GM23338 (cell line): ENCODE results near the gene WDSUB1. TPM values are rescaled to one million over a fixed set of nuclear protein-coding genes. Genes with fewer than 3 reads are reported as not detected.

Source experiments
- ATAC-seq: fragments of 200-7000 bp; cut with Tn5 transposase; 3 replicates; pipeline ENCODE4 v1.9.1; 2020
- DNase-seq: peaks from one replicate; pipeline ENCODE4 v3.0.0-alpha.2; 2015; ENCODE audit warnings: low spot score
- H2AFZ ChIP-seq: fragments of 200-600 bp; sonication (generic); 2 replicates; pipeline ENCODE4 v1.8.0; 2016; ENCODE audit warnings: antibody characterized with exemption, mild to moderate bottlenecking, moderate library complexity
- H3F3A ChIP-seq: fragments of 200-600 bp; sonication (generic); replicated peaks from 2 replicates; pipeline ENCODE4 v1.8.0; 2017; ENCODE audit warnings: antibody characterized with exemption, mixed run types, low read depth
- H3K27ac ChIP-seq: fragments of 200-600 bp; sonication (generic); 2 replicates; pipeline ENCODE4 v1.6.1; 2016; ENCODE audit warnings: low read depth
- H3K27me3 ChIP-seq: fragments of 200-600 bp; sonication (generic); 2 replicates; pipeline ENCODE4 v1.8.0; 2016; ENCODE audit warnings: mild to moderate bottlenecking, mixed run types, moderate library complexity; ENCODE audit not compliant: insufficient read depth
- H3K36me3 ChIP-seq: fragments of 200-600 bp; sonication (generic); 2 replicates; pipeline ENCODE4 v1.8.0; 2016; ENCODE audit warnings: mild to moderate bottlenecking; ENCODE audit not compliant: insufficient read depth
- H3K4me1 ChIP-seq: fragments of 200-600 bp; sonication (generic); 2 replicates; pipeline ENCODE4 v1.8.0; 2016; ENCODE audit warnings: mild to moderate bottlenecking, moderate library complexity; ENCODE audit not compliant: insufficient read depth
- H3K4me2 ChIP-seq: fragments of 200-600 bp; sonication (generic); 2 replicates; pipeline ENCODE4 v1.7.1; 2017; ENCODE audit warnings: mixed run types
- H3K4me3 ChIP-seq: fragments of 200-600 bp; sonication (generic); 2 replicates; pipeline ENCODE4 v1.6.1; 2016; ENCODE audit warnings: mixed run types
- H3K79me2 ChIP-seq: fragments of 200-600 bp; sonication (generic); replicated peaks from 2 replicates; pipeline ENCODE4 v1.8.0; 2017; ENCODE audit warnings: mild to moderate bottlenecking; ENCODE audit not compliant: insufficient read depth
- H3K9me2 ChIP-seq: fragments of 200-600 bp; sonication (generic); 2 replicates; pipeline ENCODE4 v1.8.0; 2017; ENCODE audit not compliant: insufficient read depth
- H4K20me1 ChIP-seq: fragments of 200-600 bp; sonication (generic); replicated peaks from 2 replicates; pipeline ENCODE4 v1.8.0; 2017; ENCODE audit warnings: mild to moderate bottlenecking; ENCODE audit not compliant: insufficient read depth
- H3K27ac Mint-ChIP-seq: 2 replicates; pipeline ENCODE4 v1.8.0; 2020; ENCODE audit warnings: inconsistent platforms, mild to moderate bottlenecking, moderate library complexity, mixed read lengths
- H3K27me3 Mint-ChIP-seq: 3 replicates; pipeline ENCODE4 v1.8.0; 2022; ENCODE audit warnings: low read depth, mild to moderate bottlenecking, moderate library complexity, mixed read lengths, inconsistent platforms; ENCODE audit not compliant: insufficient read depth, poor library complexity
- H3K36me3 Mint-ChIP-seq: 3 replicates; pipeline ENCODE4 v1.8.0; 2021; ENCODE audit warnings: low read depth, mild to moderate bottlenecking, inconsistent platforms, moderate library complexity, mixed read lengths
- H3K4me1 Mint-ChIP-seq: 3 replicates; pipeline ENCODE4 v1.8.0; 2020; ENCODE audit warnings: mild to moderate bottlenecking, inconsistent platforms, mixed read lengths
- H3K4me3 Mint-ChIP-seq: 3 replicates; pipeline ENCODE4 v1.8.0; 2021; ENCODE audit warnings: moderate library complexity, mild to moderate bottlenecking, inconsistent platforms, mixed read lengths
- H3K9me3 Mint-ChIP-seq: 3 replicates; pipeline ENCODE4 v1.8.0; 2020; ENCODE audit warnings: moderate library complexity, mild to moderate bottlenecking, inconsistent platforms, mixed read lengths
- CREB1 ChIP-seq: fragments of 250-450 bp; sonication (Bioruptor Pico); IDR thresholded peaks from 2 replicates; pipeline ENCODE4 v1.5.0; 2020; ENCODE audit warnings: low read depth, mild to moderate bottlenecking, moderate library complexity
- EZH2phosphoT487 ChIP-seq: fragments of 200-600 bp; sonication (generic); IDR thresholded peaks from one replicate; pipeline ENCODE4 v1.8.1; 2018; ENCODE audit warnings: antibody characterized with exemption; ENCODE audit not compliant: unreplicated experiment
- JUNB ChIP-seq: IDR thresholded peaks from one replicate; pipeline ENCODE4 v1.6.1; 2016; ENCODE audit warnings: antibody characterized with exemption; ENCODE audit not compliant: unreplicated experiment
- NANOG ChIP-seq: IDR thresholded peaks from 2 replicates; pipeline ENCODE4 v1.6.1; 2016; ENCODE audit warnings: antibody characterized with exemption, borderline replicate concordance
- POLR2AphosphoS5 ChIP-seq: IDR thresholded peaks from 2 replicates; pipeline ENCODE4 v1.6.1; 2016; ENCODE audit warnings: antibody characterized with exemption, low read depth
- ZNF114 ChIP-seq: fragments of 250-450 bp; sonication (Bioruptor Pico); IDR thresholded peaks from 2 replicates; pipeline ENCODE4 v1.5.0; 2020; ENCODE audit warnings: mild to moderate bottlenecking, moderate library complexity
- polyA plus RNA-seq: library from polyadenylated mRNA; unstranded; fragments of >200 nt; fragmentation: Nextera tagmentation; extraction: Ambion mirVana; gene quantifications from 2 replicates; pipeline ENCODE4 v1.2.1, GENCODE V29; 2016
- total RNA-seq: library from RNA; depleted of rRNA; stranded (reverse); fragments of >200 nt; shearing (Covaris generic); gene quantifications from 2 replicates; pipeline ENCODE4 v1.2.3, GENCODE V29; 2014
- TF ChIP-seq, protein P1 (sequence below): fragments of 250-450 bp; sonication (Bioruptor Pico); IDR thresholded peaks from 2 replicates; pipeline ENCODE4 v1.5.0; 2020; ENCODE audit warnings: mild to moderate bottlenecking, moderate library complexity

WDSUB1 gene
- total and polyA plus RNA-seq, 2 experiments from 2014 or later: 9.9 to 12.2 TPM

DNA sequence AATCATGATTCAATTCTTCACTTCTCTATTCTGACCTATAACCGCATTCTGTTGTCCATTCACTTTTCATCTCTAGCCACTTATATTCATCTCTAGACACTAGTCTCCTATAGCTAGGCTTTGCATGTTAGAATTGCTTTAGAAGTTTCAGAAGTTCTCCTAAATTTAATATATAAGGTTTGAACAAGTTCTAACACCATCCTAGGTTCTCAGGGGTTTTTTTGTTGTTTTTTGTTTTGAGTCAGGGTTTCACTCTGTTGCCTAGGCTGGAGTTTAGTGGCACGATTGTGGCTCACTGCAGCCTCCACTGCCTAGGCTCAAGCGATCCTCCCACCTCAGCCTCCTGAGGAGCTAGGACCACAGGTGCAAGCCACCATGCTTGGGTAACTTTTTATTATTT is 19.9 kb downstream of the WDSUB1 start (continued):
- TF ChIP-seq, protein P1, sequence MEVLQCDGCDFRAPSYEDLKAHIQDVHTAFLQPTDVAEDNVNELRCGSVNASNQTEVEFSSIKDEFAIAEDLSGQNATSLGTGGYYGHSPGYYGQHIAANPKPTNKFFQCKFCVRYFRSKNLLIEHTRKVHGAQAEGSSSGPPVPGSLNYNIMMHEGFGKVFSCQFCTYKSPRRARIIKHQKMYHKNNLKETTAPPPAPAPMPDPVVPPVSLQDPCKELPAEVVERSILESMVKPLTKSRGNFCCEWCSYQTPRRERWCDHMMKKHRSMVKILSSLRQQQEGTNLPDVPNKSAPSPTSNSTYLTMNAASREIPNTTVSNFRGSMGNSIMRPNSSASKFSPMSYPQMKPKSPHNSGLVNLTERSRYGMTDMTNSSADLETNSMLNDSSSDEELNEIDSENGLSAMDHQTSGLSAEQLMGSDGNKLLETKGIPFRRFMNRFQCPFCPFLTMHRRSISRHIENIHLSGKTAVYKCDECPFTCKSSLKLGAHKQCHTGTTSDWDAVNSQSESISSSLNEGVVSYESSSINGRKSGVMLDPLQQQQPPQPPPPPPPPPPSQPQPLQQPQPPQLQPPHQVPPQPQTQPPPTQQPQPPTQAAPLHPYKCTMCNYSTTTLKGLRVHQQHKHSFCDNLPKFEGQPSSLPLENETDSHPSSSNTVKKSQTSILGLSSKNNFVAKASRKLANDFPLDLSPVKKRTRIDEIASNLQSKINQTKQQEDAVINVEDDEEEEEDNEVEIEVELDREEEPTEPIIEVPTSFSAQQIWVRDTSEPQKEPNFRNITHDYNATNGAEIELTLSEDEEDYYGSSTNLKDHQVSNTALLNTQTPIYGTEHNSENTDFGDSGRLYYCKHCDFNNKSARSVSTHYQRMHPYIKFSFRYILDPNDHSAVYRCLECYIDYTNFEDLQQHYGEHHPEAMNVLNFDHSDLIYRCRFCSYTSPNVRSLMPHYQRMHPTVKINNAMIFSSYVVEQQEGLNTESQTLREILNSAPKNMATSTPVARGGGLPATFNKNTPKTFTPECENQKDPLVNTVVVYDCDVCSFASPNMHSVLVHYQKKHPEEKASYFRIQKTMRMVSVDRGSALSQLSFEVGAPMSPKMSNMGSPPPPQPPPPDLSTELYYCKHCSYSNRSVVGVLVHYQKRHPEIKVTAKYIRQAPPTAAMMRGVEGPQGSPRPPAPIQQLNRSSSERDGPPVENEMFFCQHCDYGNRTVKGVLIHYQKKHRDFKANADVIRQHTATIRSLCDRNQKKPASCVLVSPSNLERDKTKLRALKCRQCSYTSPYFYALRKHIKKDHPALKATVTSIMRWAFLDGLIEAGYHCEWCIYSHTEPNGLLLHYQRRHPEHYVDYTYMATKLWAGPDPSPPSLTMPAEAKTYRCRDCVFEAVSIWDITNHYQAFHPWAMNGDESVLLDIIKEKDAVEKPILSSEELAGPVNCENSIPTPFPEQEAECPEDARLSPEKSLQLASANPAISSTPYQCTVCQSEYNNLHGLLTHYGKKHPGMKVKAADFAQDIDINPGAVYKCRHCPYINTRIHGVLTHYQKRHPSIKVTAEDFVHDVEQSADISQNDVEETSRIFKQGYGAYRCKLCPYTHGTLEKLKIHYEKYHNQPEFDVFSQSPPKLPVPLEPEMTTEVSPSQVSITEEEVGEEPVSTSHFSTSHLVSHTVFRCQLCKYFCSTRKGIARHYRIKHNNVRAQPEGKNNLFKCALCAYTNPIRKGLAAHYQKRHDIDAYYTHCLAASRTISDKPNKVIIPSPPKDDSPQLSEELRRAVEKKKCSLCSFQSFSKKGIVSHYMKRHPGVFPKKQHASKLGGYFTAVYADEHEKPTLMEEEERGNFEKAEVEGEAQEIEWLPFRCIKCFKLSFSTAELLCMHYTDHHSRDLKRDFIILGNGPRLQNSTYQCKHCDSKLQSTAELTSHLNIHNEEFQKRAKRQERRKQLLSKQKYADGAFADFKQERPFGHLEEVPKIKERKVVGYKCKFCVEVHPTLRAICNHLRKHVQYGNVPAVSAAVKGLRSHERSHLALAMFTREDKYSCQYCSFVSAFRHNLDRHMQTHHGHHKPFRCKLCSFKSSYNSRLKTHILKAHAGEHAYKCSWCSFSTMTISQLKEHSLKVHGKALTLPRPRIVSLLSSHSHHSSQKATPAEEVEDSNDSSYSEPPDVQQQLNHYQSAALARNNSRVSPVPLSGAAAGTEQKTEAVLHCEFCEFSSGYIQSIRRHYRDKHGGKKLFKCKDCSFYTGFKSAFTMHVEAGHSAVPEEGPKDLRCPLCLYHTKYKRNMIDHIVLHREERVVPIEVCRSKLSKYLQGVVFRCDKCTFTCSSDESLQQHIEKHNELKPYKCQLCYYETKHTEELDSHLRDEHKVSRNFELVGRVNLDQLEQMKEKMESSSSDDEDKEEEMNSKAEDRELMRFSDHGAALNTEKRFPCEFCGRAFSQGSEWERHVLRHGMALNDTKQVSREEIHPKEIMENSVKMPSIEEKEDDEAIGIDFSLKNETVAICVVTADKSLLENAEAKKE (CRISPR knock-in tag): no peak
- TF ChIP-seq NANOG (no peak), EZH2phosphoT487 (no peak), ZNF114 (no peak)

DNA sequence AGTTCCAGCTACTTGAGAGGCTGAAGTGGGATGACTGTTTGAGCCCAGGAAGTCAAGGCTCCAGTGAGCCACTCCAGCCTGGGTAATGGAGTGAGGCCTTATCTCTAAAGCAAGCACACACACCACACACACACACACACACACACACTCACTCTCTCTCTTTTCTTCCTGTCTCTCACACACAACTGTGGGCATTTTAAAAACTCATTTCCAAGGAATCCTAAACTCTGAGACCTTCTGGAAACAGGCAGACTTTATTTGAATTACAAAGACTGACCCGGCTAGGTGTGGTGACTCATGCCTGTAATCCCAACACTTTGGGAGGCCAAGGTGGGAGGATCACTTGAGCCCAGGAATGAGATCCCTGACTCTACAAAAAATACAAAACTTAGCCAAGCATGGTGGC is 21.3 kb downstream of the WDSUB1 start:
- peaks cover 5% of the 10 kb centered on the region for H3K27me3 Mint-ChIP-seq
- Histone ChIP-seq H3K4me1 (no peaks in the 10 kb centered on the region), H2AFZ (no peak overlapping the region), H4K20me1 (no peaks in the 10 kb centered on the region), H3K79me2 (no peaks in the 10 kb centered on the region), H3K4me3 (no peak overlapping the region), H3K36me3 (no peaks in the 10 kb centered on the region), H3K9me2 (no peaks in the 10 kb centered on the region), H3K27ac (no peak overlapping the region), H3K4me2 (no peak overlapping the region), H3K27me3 (no peaks in the 10 kb centered on the region), H3F3A (no peaks in the 10 kb centered on the region)
- ATAC-seq (peak; percentile 32; the same call in 2 of the 3 replicates), DNase-seq (peak; percentile 26)
- peak overlapping the region; percentile 16; the same call in 1 of the 2 replicates for H3K27ac Mint-ChIP-seq
- peaks cover 7% of the 10 kb centered on the region; the same call in 2 of the 3 replicates for H3K4me1 Mint-ChIP-seq
- H3K36me3 Mint-ChIP-seq: peaks cover 3% of the 10 kb centered on the region; the same call in 1 of the 3 replicates
- no peaks in the 10 kb centered on the region; the same call in 2 of the 3 replicates for H3K9me3 Mint-ChIP-seq
- H3K4me3 Mint-ChIP-seq: no peak overlapping the region; the same call in 2 of the 3 replicates
- TF ChIP-seq, protein P1 (CRISPR knock-in tag): no peak
- no peak for TF ChIP-seq CREB1 (CRISPR knock-in tag)
- no peak for TF ChIP-seq POLR2AphosphoS5
- TF ChIP-seq JUNB: no peak
